HG02623 (cell line): ENCODE data around the gene CTBP1.

Experiments
- ATAC-seq: cut with Tn5 transposase; IDR thresholded peaks from one replicate; pipeline ENCODE4 v1.9.1; 2021; ENCODE audit warnings: moderate library complexity; ENCODE audit not compliant: unreplicated experiment

CTBP1 gene

GRCh38 chr4:1225272-1226143 is 23.4 kb downstream of the CTBP1 start:
- no peak for ATAC-seq

GRCh38 chr4:1223841-1224809 is 24.8 kb downstream of the CTBP1 start:
- ATAC-seq = no peak

- ATAC-seq = no peak
These were observed 25.8 kb downstream of the CTBP1 start for GRCh38 chr4:1222938-1223690.

GRCh38 chr4:1222036-1222789 is 26.7 kb downstream of the CTBP1 start:
- ATAC-seq = no peak

- no peak for ATAC-seq
These were observed 27.6 kb downstream of the CTBP1 start for GRCh38 chr4:1221155-1221870.

GRCh38 chr4:1220566-1220965 is 28.4 kb downstream of the CTBP1 start:
- ATAC-seq = no peak

GRCh38 chr4:1219566-1219950 is 29.4 kb downstream of the CTBP1 start:
- ATAC-seq = no peak

- ATAC-seq = peak; percentile 54
These were observed 30.0 kb downstream of the CTBP1 start for GRCh38 chr4:1218634-1219565.

- no peak for ATAC-seq
These were observed 31.6 kb downstream of the CTBP1 start for GRCh38 chr4:1217366-1217765.

GRCh38 chr4:1216869-1217294 is 32.0 kb downstream of the CTBP1 start:
- no peak for ATAC-seq

GRCh38 chr4:1216076-1216614 is 32.8 kb downstream of the CTBP1 start:
- ATAC-seq = no peak

GRCh38 chr4:1215141-1216075 is 33.5 kb downstream of the CTBP1 start:
- ATAC-seq = peak; percentile 40

- ATAC-seq = no peak
These were observed 34.5 kb downstream of the CTBP1 start for GRCh38 chr4:1214101-1215095.

GRCh38 chr4:1213336-1213995 is 35.5 kb downstream of the CTBP1 start:
- ATAC-seq = no peak

GRCh38 chr4:1212546-1213335 is 36.2 kb downstream of the CTBP1 start:
- no peak for ATAC-seq
